ENCODE data around the gene ROBO2.

Gene ROBO2

GRCh38 chr3:77066829-77067228 lies 26.9 kb downstream of the ROBO2 start:
- no peak for TF ChIP-seq CTCF (IDR thresholded peaks at IDR 0.05)
- TF ChIP-seq ZFX (IDR thresholded peaks at IDR 0.05; ENCODE audit: borderline replicate concordance) = no peak
- H3K27ac ChIP-seq = no peak overlapping the region

GRCh38 chr3:77068808-77069207 lies 28.9 kb downstream of the ROBO2 start:
- no peak overlapping the region for H3K27ac ChIP-seq
- no peak for TF ChIP-seq CTCF (IDR thresholded peaks at IDR 0.05)
- no peak for TF ChIP-seq ZFX (IDR thresholded peaks at IDR 0.05; ENCODE audit: borderline replicate concordance)

- no peak overlapping the region for H3K27ac ChIP-seq
- no peak for TF ChIP-seq CTCF (IDR thresholded peaks at IDR 0.05)
- no peak for TF ChIP-seq ZFX (IDR thresholded peaks at IDR 0.05; ENCODE audit: borderline replicate concordance)
Observed at GRCh38 chr3:77071364-77071763, 31.5 kb downstream of the ROBO2 start.

- H3K27ac ChIP-seq = no peak overlapping the region
- TF ChIP-seq CTCF (IDR thresholded peaks at IDR 0.05) (no peak), ZFX (IDR thresholded peaks at IDR 0.05; ENCODE audit: borderline replicate concordance) (no peak)
Observed at GRCh38 chr3:77071809-77072208, 31.9 kb downstream of the ROBO2 start.

- no peak for TF ChIP-seq CTCF (IDR thresholded peaks at IDR 0.05)
- no peak for TF ChIP-seq ZFX (IDR thresholded peaks at IDR 0.05; ENCODE audit: borderline replicate concordance)
- no peak overlapping the region for H3K27ac ChIP-seq
Observed at GRCh38 chr3:77072232-77072631, 32.3 kb downstream of the ROBO2 start.

GRCh38 chr3:77078279-77078678 lies 38.4 kb downstream of the ROBO2 start:
- H3K27ac ChIP-seq = no peak overlapping the region
- TF ChIP-seq CTCF (IDR thresholded peaks at IDR 0.05) = no peak
- TF ChIP-seq ZFX (IDR thresholded peaks at IDR 0.05; ENCODE audit: borderline replicate concordance) = no peak

GRCh38 chr3:77079988-77080610 lies 40.2 kb downstream of the ROBO2 start:
- TF ChIP-seq CTCF (IDR thresholded peaks at IDR 0.05) (no peak), ZFX (IDR thresholded peaks at IDR 0.05; ENCODE audit: borderline replicate concordance) (no peak)

More at GRCh38 chr3:77079988-77080610, 40.2 kb downstream of the ROBO2 start:
- H3K27ac ChIP-seq = no peak overlapping the region

Measured in 22Rv1 (cell line).